MV-4-11 (cell line): ENCODE data around the gene SLC30A10.
"Not testable (repeated sequence)": the region's sequence is repeated elsewhere in the genome, so short reads cannot be mapped to it uniquely, and the experiment has no call there.

Experiments used
- DNase-seq: peaks from one replicate; lab custom pipeline; 2025; lab: John Stamatoyannopoulos, UW

The SLC30A10 gene

DNA sequence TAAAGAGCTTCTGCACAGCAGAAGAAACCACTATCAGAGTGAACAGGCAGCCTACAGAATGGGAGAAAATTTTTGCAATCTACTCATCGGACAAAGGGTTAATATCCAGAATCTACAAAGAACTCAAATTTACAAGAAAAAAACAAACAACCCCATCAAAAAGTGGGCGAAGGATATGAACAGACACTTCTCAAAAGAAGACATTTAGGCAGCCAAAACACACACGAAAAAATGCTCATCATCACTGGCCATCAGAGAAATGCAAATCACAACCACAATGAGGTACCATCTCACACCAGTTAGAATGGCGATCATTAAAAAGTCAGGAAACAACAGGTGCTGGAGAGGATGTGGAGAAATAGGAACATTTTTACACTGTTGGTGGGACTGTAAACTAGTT lies 36.5 kb downstream of the SLC30A10 start:
- not testable (repeated sequence) for DNase-seq

DNA sequence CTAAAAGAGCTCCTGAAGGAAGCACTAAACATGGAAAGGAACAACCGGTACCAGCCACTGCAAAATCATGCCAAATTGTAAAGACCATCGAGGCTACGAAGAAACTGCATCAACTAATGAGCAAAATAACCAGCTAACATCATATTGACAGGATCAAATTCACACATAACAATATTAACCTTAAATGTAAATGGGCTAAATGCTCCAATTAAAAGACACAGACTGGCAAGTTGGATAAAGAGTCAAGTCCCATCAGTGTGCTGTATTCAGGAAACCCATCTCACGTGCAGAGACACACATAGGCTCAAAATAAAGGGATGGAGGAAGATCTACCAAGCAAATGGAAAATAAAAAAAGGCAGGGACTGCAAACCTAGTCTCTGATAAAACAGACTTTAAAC lies 39.7 kb downstream of the SLC30A10 start:
- not testable (repeated sequence) for DNase-seq

DNA sequence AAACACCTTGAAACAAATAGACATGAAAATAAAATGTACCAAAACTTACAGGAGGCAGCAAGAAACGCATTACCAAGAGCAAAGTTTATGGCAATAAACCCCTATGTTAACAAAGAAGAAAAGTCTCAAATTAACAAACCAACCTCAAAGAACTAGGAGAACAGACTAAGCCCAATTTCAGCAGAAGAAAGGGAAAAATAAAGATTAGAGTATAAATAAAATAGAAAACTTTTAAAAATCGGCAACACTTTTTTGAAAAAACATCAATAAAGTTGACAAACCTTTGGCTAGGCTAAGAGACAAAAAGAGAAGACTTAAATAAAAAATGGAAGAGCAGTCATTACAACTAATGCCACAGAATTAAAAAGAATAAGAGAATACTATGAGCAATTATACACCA lies 42.7 kb downstream of the SLC30A10 start:
- DNase-seq = no peak

DNA sequence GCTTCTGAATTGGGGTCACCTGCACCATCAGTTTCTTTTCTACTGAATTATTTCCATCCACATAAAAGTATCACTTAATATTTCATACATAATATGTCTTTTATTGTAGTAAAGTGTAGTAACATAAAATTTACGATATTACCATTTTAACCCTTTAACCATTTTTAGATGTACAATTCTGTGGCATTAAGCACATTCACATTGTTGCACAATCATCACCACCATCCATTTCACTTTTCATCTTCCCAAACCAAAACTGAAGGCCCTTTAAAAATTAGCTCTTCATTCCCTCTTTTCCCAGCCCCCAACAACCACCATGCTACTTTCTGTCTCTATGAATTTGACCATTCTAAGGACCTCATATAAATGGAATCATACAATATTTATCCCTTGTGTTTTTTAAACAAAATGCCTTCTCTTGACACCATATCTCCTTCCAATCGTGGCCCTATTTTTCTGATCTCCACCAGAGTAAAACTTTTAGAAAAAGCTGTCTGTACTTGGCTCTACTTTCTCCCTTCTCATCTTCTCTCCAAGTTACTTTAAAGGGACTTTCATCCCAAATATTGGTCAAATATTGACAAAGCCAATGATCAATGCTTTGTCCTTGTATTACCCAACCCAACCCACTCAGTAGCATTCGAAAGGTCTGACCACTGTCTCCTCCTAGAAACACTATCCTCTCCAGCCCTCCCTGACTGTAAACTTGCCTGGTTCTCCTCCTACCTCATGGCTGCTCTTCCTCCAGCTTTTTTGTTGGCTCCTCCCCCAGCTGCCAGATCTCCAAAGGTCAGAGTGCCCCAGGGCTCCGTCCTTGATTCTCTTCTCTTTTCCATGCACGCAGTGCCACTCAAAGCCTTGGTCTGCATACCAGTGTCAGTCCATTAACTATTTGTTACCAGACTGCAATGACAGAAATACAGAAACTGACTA lies 44.7 kb downstream of the SLC30A10 start:
- no peak for DNase-seq

DNA sequence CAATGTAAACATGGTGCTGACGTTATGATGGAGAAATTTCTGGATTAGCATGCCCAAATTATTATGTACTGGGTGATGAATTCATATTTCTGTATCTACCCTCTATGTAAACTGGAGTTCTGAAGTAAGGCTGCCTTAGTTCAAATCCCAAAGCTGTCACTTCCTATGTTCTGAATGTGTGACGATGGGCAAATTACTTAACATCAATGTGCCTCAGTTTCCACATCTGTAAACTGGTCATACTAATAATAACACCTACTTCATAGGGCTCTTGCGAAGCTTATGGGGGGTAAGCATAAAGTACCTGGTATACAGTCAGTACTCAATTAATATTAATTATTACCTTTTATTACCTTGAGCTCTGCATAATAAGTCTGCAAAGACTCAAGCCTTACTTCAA lies 45.6 kb downstream of the SLC30A10 start:
- no peak for DNase-seq

DNA sequence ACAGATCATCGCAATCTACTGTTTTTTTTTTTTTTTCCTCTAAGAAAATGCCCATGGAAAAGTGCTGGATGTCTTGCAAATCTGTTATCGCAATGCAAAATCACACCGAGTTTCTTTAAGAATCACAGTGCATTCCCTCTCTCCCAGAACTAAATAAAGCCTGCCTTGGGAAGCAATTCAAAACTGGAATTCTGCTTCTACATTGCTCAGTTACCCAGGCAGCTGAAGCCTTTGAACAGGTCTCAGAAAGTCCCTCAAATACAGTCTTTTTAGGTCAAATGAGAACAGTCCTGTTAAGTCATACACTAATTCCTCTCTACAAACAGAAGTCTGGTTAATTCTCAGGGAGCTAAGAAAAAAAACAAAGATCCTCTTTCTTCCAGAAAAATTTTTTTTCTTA lies 46.3 kb downstream of the SLC30A10 start:
- no peak for DNase-seq

DNA sequence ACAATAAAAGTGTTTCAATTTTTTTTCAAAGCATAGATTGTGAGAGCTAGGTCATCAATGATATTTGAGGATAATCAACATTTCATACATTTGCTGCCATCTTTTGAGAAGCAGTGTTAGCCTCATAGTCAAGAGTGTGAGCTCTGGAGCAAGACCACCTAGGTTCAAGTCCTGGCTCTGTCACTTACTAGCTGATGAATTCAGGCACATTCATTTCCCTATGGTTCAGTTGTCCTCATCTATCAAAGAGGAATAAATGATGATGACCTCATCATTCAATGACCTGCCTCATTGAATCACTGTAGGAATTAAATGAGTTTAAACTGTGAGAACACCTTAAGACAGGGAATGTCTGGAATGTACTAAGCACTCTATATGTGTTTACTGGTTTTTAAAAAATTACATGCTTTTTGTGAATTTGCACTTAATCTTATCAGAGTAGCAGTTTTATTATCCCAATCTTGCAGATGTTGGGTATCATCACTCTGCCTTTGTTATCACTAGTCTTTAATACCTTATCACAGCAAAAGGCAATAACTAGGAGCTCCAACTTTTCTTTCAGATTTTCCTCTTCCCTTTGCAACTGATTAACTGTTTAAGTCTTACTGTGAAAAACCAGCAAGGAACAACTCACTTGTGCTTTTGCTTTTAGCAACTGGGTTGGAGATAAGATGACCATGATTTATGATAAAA lies 47.4 kb downstream of the SLC30A10 start:
- DNase-seq = no peak

DNA sequence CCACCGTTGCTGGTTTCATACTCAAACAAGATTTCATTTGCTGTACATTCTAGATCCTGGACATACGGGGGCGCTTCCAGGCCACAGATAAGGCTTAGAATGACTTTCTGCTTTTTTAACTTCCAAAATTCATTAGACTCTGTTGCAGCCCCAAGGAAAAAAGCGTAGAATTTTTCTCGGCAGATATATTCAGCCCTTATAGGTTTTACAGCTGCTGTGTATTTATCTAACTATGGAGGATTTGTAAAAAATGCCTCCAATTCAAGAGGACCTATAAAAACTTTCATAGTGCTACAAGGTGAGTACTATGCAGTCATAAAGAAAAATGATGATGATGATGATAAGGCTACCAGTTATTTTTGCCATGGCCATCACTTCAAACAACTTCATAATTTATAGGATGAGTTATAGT lies 51.6 kb downstream of the SLC30A10 start:
- DNase-seq = peak; percentile 16

DNA sequence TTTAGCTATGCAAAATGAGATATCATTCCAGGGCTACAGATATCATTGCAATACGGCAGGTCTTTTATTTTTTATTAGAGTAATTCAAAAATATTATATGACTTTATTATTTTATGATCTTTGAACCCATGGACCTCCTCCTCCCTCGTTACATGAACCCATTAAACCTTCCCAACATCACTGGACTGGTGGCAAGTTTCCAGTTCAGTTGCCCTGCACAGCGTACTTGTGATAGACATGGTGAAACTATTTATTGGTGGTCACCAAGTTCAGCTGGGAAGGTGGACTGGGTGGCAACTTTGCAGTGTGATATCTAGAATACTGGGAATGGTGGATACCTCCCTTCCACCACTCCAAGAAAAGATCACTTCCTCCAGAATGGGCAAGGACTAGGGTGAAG lies 52.5 kb downstream of the SLC30A10 start:
- DNase-seq = no peak

DNA sequence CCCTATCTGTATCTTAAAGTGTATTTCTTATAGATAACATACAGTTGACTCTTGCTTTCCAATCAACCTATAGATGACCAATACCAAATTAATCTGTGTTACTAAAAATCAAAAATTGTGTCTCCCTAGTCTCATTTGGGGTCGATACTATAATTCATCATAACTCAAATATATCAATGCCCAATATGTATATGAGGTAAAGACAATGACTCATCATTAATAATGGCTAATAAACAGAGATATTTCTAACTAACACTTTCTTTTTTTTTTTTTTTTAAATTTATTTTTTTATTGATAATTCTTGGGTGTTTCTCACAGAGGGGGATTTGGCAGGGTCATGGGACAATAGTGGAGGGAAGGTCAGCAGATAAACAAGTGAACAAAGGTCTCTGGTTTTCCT lies 55.8 kb downstream of the SLC30A10 start:
- DNase-seq = not testable (repeated sequence)

DNA sequence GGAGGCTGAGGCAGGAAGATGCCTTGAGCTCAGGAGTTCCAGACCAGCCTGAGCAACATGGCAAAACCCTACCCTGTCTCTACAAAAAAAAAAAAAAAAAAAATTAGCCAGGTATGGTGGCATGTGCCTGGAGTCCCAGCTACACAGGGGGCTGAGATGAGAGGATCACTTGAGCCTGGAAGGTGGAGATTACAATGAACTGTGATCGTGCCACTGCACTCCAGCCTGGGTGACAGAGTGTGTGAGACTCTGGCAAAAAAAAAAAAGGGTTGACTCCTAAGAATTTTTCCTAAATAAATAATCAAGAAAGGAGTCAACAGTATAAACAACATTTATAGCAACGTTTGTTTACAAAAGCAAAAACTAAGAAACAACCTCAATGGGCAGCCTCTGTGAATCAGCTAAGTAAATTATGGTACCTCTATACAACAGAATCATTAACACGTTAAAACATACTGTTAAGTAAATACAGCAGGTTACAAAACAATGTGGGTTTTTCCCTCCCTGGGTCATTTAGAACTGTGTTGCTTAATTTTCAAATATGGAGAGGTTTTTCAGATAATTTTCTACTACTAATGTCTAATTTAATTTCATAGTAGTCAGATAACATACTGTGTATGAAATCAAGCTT lies 56.8 kb downstream of the SLC30A10 start:
- no peak for DNase-seq

DNA sequence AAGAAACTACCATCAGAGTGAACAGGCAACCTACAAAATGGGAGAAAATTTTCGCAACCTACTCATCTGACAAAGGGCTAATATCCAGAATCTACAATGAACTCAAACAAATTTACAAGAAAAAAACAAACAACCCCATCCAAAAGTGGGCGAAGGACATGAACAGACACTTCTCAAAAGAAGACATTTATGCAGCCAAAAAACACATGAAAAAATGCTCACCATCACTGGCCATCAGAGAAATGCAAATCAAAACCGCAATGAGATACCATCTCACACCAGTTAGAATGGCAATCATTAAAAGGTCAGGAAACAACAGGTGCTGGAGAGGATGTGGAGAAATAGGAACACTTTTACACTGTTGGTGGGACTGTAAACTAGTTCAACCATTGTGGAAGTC lies 59.7 kb downstream of the SLC30A10 start:
- DNase-seq = not testable (repeated sequence)
